GM18951 (cell line): ENCODE measurements around the gene ASCL1.

ENCODE experiments used
- POLR2A ChIP-seq: IDR thresholded peaks from 4 replicates; pipeline ENCODE4 v1.6.1; 2011; ENCODE audit warnings: mild to moderate bottlenecking; ENCODE audit not compliant: insufficient read length, insufficient read depth; ENCODE audit errors: extremely low read depth
- in situ Hi-C: fragments of 300-500 bp; cut with MboI; formaldehyde crosslinking; loops from one replicate; pipeline ENCODE4 v1.12.0; 2022; ENCODE audit warnings: low sequenced_read_pairs, mixed read lengths, inconsistent platforms; ENCODE audit not compliant: unreplicated experiment

ASCL1 gene

GRCh38 chr12:102958830-102959176 lies 1.3 kb downstream of the ASCL1 start:
- in situ Hi-C loops = no loop called here

GRCh38 chr12:102959391-102959790 lies 1.9 kb downstream of the ASCL1 start:
- TF ChIP-seq POLR2A = no peak
- in situ Hi-C loops = no loop called here

More at GRCh38 chr12:102958830-102959176, 1.3 kb downstream of the ASCL1 start:
- no peak for TF ChIP-seq POLR2A

- TF ChIP-seq POLR2A = no peak
- in situ Hi-C loops = no loop called here
These were observed 3.4 kb downstream of the ASCL1 start for GRCh38 chr12:102960766-102961465.

DNA sequence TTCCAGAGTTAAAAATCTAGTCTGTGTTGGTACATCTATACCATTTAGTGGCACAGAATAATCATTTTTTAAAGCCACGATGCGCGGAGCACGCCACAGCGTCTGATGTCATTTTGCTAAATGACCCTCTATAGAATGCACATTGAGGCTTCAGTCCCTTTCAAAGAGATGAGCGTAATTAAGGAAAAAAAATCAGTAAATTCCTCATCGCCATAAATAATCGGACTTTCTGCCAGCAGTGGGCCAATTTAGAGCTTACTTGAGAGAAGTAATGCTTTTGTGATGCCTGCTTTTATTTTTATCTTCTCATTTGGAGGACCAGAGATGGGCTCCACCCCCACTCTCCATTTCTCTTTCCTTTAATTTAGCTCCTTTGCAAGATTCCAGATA lies 4.0 kb downstream of the ASCL1 start:
- in situ Hi-C loops = no loop called here
- no peak for TF ChIP-seq POLR2A

GRCh38 chr12:102962532-102962931 lies 5.1 kb downstream of the ASCL1 start:
- TF ChIP-seq POLR2A = no peak
- in situ Hi-C loops = no loop called here

DNA sequence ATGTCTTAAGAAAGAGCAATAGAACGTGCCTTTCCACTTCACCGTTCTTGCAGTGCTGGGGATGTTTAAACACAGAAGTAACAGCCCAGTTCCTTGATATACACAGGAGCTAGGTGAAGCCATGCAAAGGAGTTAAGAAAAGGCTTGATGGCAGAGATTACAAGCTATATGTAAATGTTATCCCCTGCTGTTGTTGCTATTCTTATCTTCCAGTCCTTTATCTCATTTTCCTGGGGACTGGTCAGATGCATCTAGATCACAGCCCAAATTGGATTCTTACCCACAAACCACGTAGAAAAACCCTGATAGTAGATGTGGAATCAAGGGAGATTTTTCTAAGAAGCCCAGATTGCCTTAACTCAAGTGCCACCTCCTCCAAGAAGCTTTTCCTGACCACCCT lies 5.5 kb downstream of the ASCL1 start:
- no peak for TF ChIP-seq POLR2A
- in situ Hi-C loops = no loop called here

- no peak for TF ChIP-seq POLR2A
- in situ Hi-C loops = no loop called here
These were observed 6.3 kb downstream of the ASCL1 start for GRCh38 chr12:102963796-102964195.

- in situ Hi-C loops = no loop called here
- TF ChIP-seq POLR2A = no peak
These were observed 7.4 kb downstream of the ASCL1 start for GRCh38 chr12:102964872-102965271.

GRCh38 chr12:102965281-102966155 lies 8.0 kb downstream of the ASCL1 start:
- in situ Hi-C loops = no loop called here
- no peak for TF ChIP-seq POLR2A

DNA sequence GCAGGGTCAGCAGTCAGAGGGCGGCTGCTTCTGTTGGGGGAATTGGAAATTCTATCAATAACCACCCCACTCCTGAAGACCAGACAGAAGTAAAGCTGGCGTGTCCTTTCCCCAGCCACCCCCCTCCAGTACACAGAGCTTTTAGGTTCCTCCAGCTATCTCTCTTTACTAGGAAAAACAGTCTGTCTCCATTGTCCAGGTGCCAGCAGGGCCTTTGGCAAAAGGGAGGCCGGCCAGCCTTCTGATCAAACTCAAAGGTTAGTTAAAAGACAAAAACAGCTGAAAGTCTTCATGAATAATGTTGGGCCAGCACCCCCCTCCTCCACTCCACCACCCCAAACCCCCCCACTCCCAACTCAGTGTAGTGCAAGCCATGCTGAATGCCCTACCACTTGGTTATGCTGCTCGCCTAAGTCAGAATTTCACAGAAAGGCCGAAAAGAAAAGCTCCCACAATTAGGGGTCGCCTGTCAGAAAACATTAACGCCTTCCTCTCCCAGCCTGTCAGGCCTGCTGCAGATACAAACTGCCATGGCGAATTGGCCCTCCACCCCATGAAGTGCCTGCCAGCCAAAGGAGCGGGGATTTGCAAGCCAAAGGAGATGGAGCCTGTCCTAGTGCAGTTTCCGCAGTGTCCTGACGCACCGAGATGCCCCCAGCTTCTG lies 8.9 kb downstream of the ASCL1 start:
- no peak for TF ChIP-seq POLR2A
- in situ Hi-C loops = no loop called here

DNA sequence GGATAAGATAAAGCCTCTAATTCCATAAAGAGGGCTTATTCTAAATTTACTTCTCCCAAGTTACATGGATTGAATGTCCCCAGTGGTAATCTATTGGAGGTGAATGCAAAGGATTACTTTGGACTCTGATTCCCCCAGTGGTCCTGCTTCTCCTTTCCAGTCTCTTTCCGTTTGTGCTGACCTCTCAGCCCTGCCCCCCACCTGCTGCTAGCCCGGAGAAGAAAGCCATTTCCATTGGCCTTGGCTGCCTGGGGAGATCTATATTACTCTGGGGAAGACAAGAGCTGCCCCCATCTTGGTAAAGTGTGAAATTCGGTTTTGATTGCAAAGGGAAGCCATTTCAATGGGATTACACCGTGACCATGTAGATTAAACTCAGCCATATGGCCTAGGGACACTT lies 13.3 kb downstream of the ASCL1 start:
- in situ Hi-C loops = no loop called here
- TF ChIP-seq POLR2A = no peak

GRCh38 chr12:102971227-102971626 lies 13.8 kb downstream of the ASCL1 start:
- in situ Hi-C loops = no loop called here
- TF ChIP-seq POLR2A = no peak

- in situ Hi-C loops = no loop called here
- no peak for TF ChIP-seq POLR2A
These were observed 16.1 kb downstream of the ASCL1 start for GRCh38 chr12:102973583-102973982.

- in situ Hi-C loops = no loop called here
These were observed 19.3 kb downstream of the ASCL1 start for GRCh38 chr12:102976609-102977280.

More at GRCh38 chr12:102976609-102977280, 19.3 kb downstream of the ASCL1 start:
- no peak for TF ChIP-seq POLR2A
